ENCODE results near the gene CTBP1. TPM values are rescaled to one million over a fixed set of nuclear protein-coding genes. Genes with fewer than 3 reads are reported as not detected.
A peak's percentile ranks its signal among the peaks of the same experiment; 100 is the strongest.
"Not testable (repeated sequence)": the region's sequence is repeated elsewhere in the genome, so short reads cannot be mapped to it uniquely, and the experiment has no call there.

The CTBP1 gene
- total and polyA plus RNA-seq, 7 donors: 67.9 to 162 (median 113) TPM

DNA sequence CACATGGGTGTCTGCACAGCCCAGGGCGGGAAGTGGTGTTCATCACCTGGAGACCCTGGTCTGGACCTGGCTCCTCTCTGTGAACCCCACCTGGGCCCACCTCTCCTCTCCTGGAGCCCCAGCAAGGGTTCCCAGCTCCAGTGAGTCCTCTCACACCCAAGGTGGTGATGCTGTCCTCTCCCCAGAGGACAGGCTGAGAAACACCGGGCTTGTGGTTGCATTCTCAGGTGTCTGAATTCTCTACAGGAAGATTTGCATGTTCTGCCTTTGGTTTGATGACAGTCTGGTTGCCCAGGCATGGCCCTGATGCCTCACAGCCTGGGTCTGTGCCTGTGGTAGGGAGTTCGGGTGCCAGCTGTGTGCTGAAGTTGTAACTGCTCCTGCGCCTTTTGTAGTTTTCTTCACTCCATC, 44.6 kb upstream of the CTBP1 start:
- WGBS, 2 donors: 86 to 91% methylated on average over 4 of the region's 4 CpGs
- H3K36me3 ChIP-seq: peaks cover 0 to 22% (median 6%) of the 10 kb centered on the region in 4 donors
- no peak for DNase-seq
- H3K4me3 ChIP-seq: no peak overlapping the region
- H3K27ac ChIP-seq: no peak overlapping the region
- H3K27me3 ChIP-seq: no peaks in the 10 kb centered on the region
- no peaks in the 10 kb centered on the region for H3K9me3 ChIP-seq
- intact Hi-C loops (cut with DNase I): no loop called here
- peaks cover 0 to 57% (median 50%) of the 10 kb centered on the region in 4 donors for H3K4me1 ChIP-seq
- TF ChIP-seq, protein P1, sequence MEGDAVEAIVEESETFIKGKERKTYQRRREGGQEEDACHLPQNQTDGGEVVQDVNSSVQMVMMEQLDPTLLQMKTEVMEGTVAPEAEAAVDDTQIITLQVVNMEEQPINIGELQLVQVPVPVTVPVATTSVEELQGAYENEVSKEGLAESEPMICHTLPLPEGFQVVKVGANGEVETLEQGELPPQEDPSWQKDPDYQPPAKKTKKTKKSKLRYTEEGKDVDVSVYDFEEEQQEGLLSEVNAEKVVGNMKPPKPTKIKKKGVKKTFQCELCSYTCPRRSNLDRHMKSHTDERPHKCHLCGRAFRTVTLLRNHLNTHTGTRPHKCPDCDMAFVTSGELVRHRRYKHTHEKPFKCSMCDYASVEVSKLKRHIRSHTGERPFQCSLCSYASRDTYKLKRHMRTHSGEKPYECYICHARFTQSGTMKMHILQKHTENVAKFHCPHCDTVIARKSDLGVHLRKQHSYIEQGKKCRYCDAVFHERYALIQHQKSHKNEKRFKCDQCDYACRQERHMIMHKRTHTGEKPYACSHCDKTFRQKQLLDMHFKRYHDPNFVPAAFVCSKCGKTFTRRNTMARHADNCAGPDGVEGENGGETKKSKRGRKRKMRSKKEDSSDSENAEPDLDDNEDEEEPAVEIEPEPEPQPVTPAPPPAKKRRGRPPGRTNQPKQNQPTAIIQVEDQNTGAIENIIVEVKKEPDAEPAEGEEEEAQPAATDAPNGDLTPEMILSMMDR (IDR thresholded peaks at IDR 0.05): no peak
- no peak for TF ChIP-seq POLR2AphosphoS5 (IDR thresholded peaks at IDR 0.05)
- TF ChIP-seq EP300 (IDR thresholded peaks at IDR 0.05): no peak
- no peak for TF ChIP-seq POLR2A (IDR thresholded peaks at IDR 0.05)

DNA sequence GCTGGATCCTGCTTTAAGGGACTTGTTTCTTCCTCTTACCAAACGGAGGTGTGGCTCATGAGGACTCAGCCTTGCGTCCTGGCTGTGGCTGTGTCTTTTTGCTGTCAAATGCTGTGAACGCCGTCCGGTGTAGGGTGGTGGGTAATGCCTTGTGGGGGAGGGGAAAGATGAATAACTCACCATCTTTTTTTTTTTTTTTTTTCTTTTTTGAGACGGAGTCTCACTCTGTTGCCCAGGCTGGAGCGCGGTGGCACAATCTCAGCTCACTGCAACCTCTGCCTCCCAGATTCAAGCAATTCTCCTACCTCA, 43.7 kb upstream of the CTBP1 start:
- Histone ChIP-seq H3K36me3 (peaks cover 0 to 13% (median 4%) of the 10 kb centered on the region in 4 donors), H3K4me1 (peaks cover 0 to 58% (median 51%) of the 10 kb centered on the region in 4 donors)
- H3K27me3 ChIP-seq; H3K27ac ChIP-seq; intact Hi-C loops (cut with DNase I); DNase-seq; H3K9me3 ChIP-seq; H3K4me3 ChIP-seq: not testable (repeated sequence)
- WGBS, 2 donors: 88 to 91% methylated on average over 8 of the region's 8 CpGs

DNA sequence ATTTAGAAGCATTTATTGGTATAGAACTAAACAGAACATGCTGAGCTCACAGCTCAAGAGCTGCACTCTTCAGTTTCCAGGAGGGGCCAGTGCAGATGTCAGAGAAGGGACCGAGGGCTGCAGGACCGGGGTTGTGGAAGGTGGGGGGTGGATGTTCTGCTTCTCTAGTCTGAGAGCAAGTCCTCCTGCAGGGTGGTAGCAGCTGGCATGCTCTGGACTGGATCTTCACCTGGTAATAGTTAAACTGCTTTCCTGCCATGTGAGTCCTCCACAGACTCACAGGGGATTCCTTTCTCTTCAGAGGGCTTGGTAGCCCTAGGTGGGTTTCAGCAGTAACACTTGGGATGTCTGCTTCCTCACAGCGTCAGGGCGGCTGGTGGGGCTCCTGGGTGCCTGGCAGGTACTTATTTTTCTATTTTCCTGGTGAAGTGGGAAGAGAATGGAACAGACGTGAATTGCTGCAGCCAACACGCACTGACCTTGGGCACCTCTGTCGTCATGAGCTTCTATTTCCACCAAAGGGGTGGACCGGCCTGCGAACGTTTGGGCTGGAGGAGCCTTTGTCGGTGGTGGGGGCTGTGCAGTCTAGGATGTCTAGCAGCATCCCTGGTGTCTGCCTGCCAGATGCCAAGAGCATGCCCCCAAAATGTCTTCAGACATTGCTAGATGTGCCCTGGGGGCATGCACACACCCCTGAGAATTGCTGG, 43.2 kb upstream of the CTBP1 start:
- H3K4me3 ChIP-seq: no peak overlapping the region
- no peaks in the 10 kb centered on the region for H3K9me3 ChIP-seq
- H3K4me1 ChIP-seq: peaks cover 0 to 58% (median 51%) of the 10 kb centered on the region in 4 donors
- H3K27ac ChIP-seq: no peak overlapping the region
- 79 to 86% methylated on average over 11 of the region's 11 CpGs for WGBS, 2 donors
- DNase-seq: no peak
- intact Hi-C loops (cut with DNase I): no loop called here
- TF ChIP-seq EP300 (IDR thresholded peaks at IDR 0.05) (no peak), POLR2A (IDR thresholded peaks at IDR 0.05) (no peak), POLR2AphosphoS5 (IDR thresholded peaks at IDR 0.05) (no peak)
- TF ChIP-seq, protein P1 (IDR thresholded peaks at IDR 0.05): no peak
- no peaks in the 10 kb centered on the region for H3K27me3 ChIP-seq
- peaks cover 0 to 8% (median 3%) of the 10 kb centered on the region in 4 donors for H3K36me3 ChIP-seq

DNA sequence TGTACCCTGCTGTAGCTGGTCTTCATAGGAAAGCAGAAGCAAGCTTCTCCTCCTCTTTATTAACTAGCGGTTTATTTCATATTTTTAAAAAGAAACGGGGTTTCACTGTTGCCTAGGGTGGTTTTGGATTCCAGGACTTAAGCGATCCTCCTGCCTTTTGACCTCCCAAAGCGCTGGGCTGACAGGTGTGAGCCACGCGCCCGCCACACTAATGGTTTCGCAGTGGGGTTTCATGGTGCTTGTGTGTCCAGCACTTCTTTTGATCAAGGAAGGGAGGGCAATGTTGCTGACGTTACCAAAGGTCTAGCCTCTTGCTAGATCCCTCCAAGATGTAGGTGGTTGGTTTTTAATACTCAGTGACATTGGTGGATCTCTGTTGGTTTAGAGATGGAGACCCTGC, 42.2 kb upstream of the CTBP1 start:
- no peak for TF ChIP-seq EP300 (IDR thresholded peaks at IDR 0.05)
- no peak for TF ChIP-seq POLR2A (IDR thresholded peaks at IDR 0.05)
- TF ChIP-seq POLR2AphosphoS5 (IDR thresholded peaks at IDR 0.05): no peak
- TF ChIP-seq, protein P1 (IDR thresholded peaks at IDR 0.05): no peak
- intact Hi-C loops (cut with DNase I): no loop called here

DNA sequence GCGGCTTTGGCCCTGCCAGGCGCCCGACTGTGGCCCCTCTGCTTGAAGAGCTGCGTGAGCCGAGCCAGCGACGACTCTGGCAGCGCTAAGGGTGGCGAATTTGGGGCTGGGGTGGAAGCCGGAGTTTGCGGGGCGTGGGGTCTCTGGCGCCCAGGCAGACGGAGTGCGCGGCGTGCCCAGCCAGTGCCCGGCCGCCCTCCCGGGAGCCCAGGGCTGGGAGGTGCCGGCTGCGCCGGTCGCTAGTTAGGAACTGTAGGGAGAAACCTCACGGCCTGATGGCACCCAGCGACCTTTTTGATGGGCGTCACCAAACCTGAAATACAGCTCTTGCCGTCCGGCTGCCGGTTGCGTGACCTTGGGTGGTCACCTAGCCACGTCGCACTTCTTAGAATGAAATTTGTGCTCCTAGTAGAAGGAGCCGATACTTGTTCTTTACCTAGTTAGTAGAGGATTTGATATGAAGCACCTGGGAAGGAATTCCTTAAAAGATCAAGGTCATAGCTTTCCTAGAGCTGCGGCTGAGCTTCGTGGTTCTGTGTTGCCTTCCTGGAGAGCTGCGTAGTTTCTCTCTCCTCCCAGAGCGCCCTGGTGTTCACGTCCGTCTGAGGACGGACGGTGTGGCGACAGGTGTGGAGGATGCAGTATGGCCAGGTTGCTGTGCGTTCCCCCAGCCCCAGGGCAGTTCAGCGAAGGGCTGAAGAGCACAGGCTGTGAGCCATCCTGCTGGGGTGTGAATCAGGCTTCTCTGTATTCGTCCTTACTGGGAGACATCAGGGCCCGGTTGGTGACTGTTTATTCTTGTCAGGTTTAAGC, 41.4 kb upstream of the CTBP1 start:
- H3K36me3 ChIP-seq: no peaks in the 10 kb centered on the region
- DNase-seq: no peak
- H3K4me1 ChIP-seq: peaks cover 0 to 57% (median 50%) of the 10 kb centered on the region in 4 donors
- H3K27ac ChIP-seq: peak overlapping the region; percentile 84 to 94 (median 88)
- 1% methylated on average over 47 of the region's 47 CpGs for whole genome bisulfite sequencing, 2 donors
- H3K9me3 ChIP-seq: no peaks in the 10 kb centered on the region
- TF ChIP-seq EP300 (IDR thresholded peaks at IDR 0.05) (no peak), POLR2AphosphoS5 (IDR thresholded peaks at IDR 0.05) (no peak), POLR2A (IDR thresholded peaks at IDR 0.05) (no peak)
- TF ChIP-seq, protein P1 (IDR thresholded peaks at IDR 0.05): no peak
- intact Hi-C loops (cut with DNase I): no loop called here
- peak overlapping the region; percentile 85 to 99 (median 94) for H3K4me3 ChIP-seq
- H3K27me3 ChIP-seq: no peaks in the 10 kb centered on the region

More for the DNA sequence above, 42.2 kb upstream of the CTBP1 start:
- H3K36me3 ChIP-seq: no peaks in the 10 kb centered on the region
- peak overlapping the region; percentile 85 to 99 (median 94) for H3K4me3 ChIP-seq
- no peaks in the 10 kb centered on the region for H3K9me3 ChIP-seq
- peaks cover 0 to 58% (median 51%) of the 10 kb centered on the region in 4 donors for H3K4me1 ChIP-seq
- H3K27ac ChIP-seq: peak overlapping the region in 3 of 4 donors; percentile 86 to 94 (median 91)
- no peaks in the 10 kb centered on the region for H3K27me3 ChIP-seq
- 40 to 72% methylated on average over 9 of the region's 9 CpGs for WGBS, 2 donors
- no peak for DNase-seq
